Peyer's patch (tissue), 4 donors: ENCODE results near the gene MAPK8IP2. TPM values are rescaled to one million over a fixed set of nuclear protein-coding genes. Genes with fewer than 3 reads are reported as not detected.

ENCODE experiments used
- DNase-seq, 3 donors: peaks; one replicate each; pipeline ENCODE4 v3.0.0-alpha.2; 2017 to 2019
- H3K27ac ChIP-seq, 4 donors: fragments of 200-600 bp; sonication (generic); one replicate each; pipeline ENCODE4 v1.5.1; 2016 to 2019
- H3K27me3 ChIP-seq, 2 donors: fragments of 200-600 bp; sonication (generic); one replicate each; pipeline ENCODE4 v1.5.1; 2019
- H3K36me3 ChIP-seq, 3 donors: fragments of 200-600 bp; sonication (generic); one replicate each; pipeline ENCODE4 v1.5.1; 2016 to 2019
- H3K4me1 ChIP-seq, 4 donors: fragments of 200-600 bp; sonication (generic); one replicate each; pipeline ENCODE4 v1.5.1; 2016 to 2019
- H3K4me3 ChIP-seq, 4 donors: fragments of 200-600 bp; sonication (generic); 1 replicate in 3 of 4; 2 replicates in 1 of 4; pipeline ENCODE4 v1.5.1; 2016 to 2019; ENCODE audit warnings: mild to moderate bottlenecking in 1 of 4
- H3K9me3 ChIP-seq, 4 donors: fragments of 200-600 bp; sonication (generic); one replicate each; pipeline ENCODE4 v1.5.1; 2016 to 2019; ENCODE audit warnings: mild to moderate bottlenecking in 1 of 4
- POLR2A ChIP-seq, 2 donors: fragments of 450-650 bp; IDR thresholded peaks; one replicate each; pipeline ENCODE4 v1.5.1; 2017; ENCODE audit warnings: antibody characterized with exemption in 2 of 2, mild to moderate bottlenecking in 2 of 2, moderate library complexity in 2 of 2
- total RNA-seq, 4 donors: library from RNA; depleted of rRNA; stranded (reverse); fragments of >200 nt; gene quantifications; one replicate each; pipeline ENCODE4 v1.1.0, GENCODE V29; 2016
- TF ChIP-seq, protein P1 (sequence below), 6 experiments: fragments of 450-650 bp in 4 of 6; fragments of 200-600 bp in 2 of 6; sonication (generic) in 1 of 6; IDR thresholded peaks; one replicate each; pipeline ENCODE4 v1.5.1; 2017 to 2019; ENCODE audit warnings: antibody characterized with exemption in 6 of 6, mild to moderate bottlenecking in 3 of 6, moderate library complexity in 1 of 6

Gene MAPK8IP2
- total RNA-seq, 4 donors from 2014 or later, result 0.66 to 1.2 (median 0.83) TPM; not detected in 1

- Histone ChIP-seq H3K36me3 (no peaks in the 10 kb centered on the region), H3K9me3 (no peaks in the 10 kb centered on the region), H3K27ac (no peak overlapping the region), H3K4me1 (peaks cover 0 to 8% (median 6%) of the 10 kb centered on the region in 4 donors), H3K27me3 (no peaks in the 10 kb centered on the region), H3K4me3 (no peak overlapping the region)
- DNase-seq, result no peak
- TF ChIP-seq, protein P1, sequence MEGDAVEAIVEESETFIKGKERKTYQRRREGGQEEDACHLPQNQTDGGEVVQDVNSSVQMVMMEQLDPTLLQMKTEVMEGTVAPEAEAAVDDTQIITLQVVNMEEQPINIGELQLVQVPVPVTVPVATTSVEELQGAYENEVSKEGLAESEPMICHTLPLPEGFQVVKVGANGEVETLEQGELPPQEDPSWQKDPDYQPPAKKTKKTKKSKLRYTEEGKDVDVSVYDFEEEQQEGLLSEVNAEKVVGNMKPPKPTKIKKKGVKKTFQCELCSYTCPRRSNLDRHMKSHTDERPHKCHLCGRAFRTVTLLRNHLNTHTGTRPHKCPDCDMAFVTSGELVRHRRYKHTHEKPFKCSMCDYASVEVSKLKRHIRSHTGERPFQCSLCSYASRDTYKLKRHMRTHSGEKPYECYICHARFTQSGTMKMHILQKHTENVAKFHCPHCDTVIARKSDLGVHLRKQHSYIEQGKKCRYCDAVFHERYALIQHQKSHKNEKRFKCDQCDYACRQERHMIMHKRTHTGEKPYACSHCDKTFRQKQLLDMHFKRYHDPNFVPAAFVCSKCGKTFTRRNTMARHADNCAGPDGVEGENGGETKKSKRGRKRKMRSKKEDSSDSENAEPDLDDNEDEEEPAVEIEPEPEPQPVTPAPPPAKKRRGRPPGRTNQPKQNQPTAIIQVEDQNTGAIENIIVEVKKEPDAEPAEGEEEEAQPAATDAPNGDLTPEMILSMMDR (IDR thresholded peaks at IDR 0.05), result no peak
Measured at GRCh38 chr22:50561401-50562358, 38.9 kb upstream of the MAPK8IP2 start.

DNA sequence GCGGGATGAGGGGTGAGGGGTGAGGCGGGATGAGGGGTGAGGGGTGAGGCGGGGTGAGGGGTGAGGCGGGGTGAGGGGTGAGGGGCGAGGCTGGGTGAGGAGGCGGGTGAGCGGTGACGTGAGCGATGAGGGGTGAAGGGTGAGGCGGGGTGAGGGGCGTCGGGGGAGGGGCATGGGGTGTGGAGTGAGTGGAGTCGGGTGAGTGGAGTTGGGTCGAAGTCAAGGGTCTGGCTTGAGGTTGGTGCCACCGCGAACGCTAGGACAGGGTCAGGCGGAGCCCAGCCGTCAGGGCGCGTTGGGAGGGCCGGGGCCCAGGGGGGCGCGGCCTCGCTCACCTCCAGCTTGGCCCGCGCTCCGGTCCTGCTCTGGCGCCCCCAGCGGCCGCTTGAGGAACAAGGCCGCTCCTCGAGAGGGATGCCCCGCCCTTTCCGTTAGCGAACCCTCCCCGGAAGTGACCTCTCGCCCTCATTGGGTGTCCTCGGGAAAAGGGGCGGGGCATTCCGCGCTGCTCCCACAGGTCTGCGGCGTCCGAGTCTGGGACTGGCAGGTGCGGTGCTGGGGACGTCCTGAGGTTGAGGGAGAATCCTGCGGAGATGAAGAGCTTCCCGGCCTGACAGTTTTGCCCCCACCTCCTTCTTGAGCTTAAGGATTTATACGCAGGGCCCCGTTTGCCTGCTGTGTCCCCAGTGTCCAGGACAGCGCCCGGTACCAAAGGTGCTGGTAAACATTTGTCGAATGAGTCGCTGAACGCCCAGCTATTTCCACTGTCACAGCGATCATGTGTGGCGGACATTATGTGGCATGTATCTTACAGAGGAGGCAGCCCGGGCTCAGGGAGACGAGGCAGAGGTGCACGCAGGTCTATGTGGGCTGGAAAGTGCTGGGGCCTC lies 37.8 kb upstream of the MAPK8IP2 start, which contains the start of gene SYCE3:
Gene SYCE3, minus strand, starts transcription at position 397 of the 890 bp plus-strand sequence. CDS start 6,514 bp downstream, outside the sequence.
- TF ChIP-seq, protein P1 (IDR thresholded peaks at IDR 0.05), result peak; percentile 96 to 100 (median 98)
- peak; percentile 94 for TF ChIP-seq POLR2A (IDR thresholded peaks at IDR 0.05)
- Histone ChIP-seq H3K4me1 (peaks cover 0 to 8% (median 6%) of the 10 kb centered on the region in 4 donors), H3K27ac (peak within 1 kb of the TSS; percentile 66 to 84 (median 74)), H3K4me3 (peak within 1 kb of the TSS; percentile 45 to 66 (median 60)), H3K27me3 (no peaks in the 10 kb centered on the region), H3K36me3 (peaks cover 0 to 2% (median 0%) of the 10 kb centered on the region in 3 donors), H3K9me3 (no peaks in the 10 kb centered on the region)
- DNase-seq, result peak; percentile 99

GRCh38 chr22:50563413-50564160 lies 37.0 kb upstream of the MAPK8IP2 start:
- no peak for TF ChIP-seq POLR2A (IDR thresholded peaks at IDR 0.05)
- TF ChIP-seq, protein P1 (IDR thresholded peaks at IDR 0.05), result no peak
- H3K36me3 ChIP-seq, result peaks cover 0 to 4% (median 0%) of the 10 kb centered on the region in 3 donors
- H3K27me3 ChIP-seq, result no peaks in the 10 kb centered on the region
- no peaks in the 10 kb centered on the region for H3K9me3 ChIP-seq
- no peak for DNase-seq
- peaks cover 0 to 8% (median 6%) of the 10 kb centered on the region in 4 donors for H3K4me1 ChIP-seq
- peak overlapping the region; percentile 66 to 84 (median 74) for H3K27ac ChIP-seq
- peak overlapping the region; percentile 45 to 66 (median 60) for H3K4me3 ChIP-seq

DNA sequence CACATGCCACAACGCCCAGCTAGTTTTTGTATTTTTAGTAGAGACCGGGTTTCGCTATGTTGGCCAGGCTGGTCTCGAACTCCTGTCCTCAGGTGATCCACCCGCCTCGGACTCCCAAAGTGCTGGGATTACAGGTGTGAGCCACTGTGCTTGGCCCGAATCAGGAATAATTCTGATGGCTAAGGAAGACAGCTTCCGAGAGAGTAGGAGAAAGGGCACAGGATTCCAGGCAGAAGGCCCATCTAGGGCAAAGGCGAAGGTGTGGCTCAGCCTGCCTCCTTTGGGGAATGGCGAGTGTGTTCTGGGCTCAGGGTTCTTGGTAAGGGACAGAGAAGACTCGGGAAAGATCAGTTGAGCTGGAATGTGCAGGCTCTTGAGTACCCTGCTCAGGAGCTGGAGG lies 36.3 kb upstream of the MAPK8IP2 start:
- H3K4me1 ChIP-seq, result peaks cover 0 to 8% (median 6%) of the 10 kb centered on the region in 4 donors
- no peak for DNase-seq
- H3K4me3 ChIP-seq, result no peak overlapping the region
- TF ChIP-seq POLR2A (IDR thresholded peaks at IDR 0.05), result no peak
- TF ChIP-seq, protein P1 (IDR thresholded peaks at IDR 0.05), result no peak
- peaks cover 0 to 4% (median 0%) of the 10 kb centered on the region in 3 donors for H3K36me3 ChIP-seq
- H3K27ac ChIP-seq, result peak overlapping the region in 1 of 4 donors; percentile 78
- no peaks in the 10 kb centered on the region for H3K9me3 ChIP-seq
- H3K27me3 ChIP-seq, result no peaks in the 10 kb centered on the region
